ENCODE data around the gene ACVR1B.

The ACVR1B gene

DNA sequence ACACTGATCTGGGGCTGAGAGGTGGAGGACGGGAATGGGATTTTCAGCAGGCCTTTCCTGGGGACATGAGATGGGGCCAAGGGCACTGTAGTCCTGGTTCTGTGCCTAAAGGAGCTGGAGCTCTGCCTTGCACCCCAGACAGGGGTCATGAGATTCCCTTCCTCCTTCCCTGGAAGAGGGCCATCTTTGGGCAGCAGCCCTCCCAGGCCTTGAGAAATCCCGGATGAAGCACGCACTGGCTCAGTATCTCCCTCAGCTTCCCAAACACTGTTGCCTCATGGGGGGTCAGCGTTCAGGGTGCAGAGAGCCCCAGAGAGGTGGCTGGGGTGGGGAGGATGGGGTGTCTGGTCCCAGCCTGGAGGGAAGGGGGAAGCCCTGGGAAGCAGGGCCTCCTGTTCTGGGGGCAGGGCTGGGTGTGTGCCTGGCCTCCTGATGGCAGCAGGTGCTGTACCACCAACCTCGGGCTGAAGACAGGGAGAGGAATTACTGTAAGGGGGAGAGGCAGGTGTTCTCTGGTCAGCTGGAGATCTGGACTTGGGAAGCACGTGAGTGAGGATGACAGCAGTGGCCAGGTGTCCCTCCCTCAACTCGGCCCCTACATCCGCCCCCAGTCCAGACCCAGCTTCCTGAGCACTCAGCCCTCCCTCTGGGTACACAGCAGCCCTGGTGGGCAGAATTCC, 91.3 kb downstream of the ACVR1B start:
- Histone ChIP-seq H3K27me3 (ENCODE audit: insufficient read depth, low read length, poor library complexity) (peaks cover 26% of the 10 kb centered on the region), H2AFZ (ENCODE audit: low read depth, low read length) (no peak overlapping the region), H3K79me2 (ENCODE audit: insufficient read depth, low read length) (no peaks in the 10 kb centered on the region), H3K27ac (ENCODE audit: low read length) (no peak overlapping the region), H3K4me3 (ENCODE audit: low read depth in 1 of 2, low read length in 2 of 2) (no peak overlapping the region), H3K9ac (ENCODE audit: low read depth, low read length) (no peak overlapping the region), H4K20me1 (ENCODE audit: insufficient read depth, low read length) (peaks cover 25% of the 10 kb centered on the region), H3K4me2 (ENCODE audit: insufficient read depth, low read length) (no peak overlapping the region), H3K4me1 (ENCODE audit: insufficient read depth, low read length) (peaks cover 6% of the 10 kb centered on the region; the same call in 1 of the 2 replicates), H3K36me3 (ENCODE audit: insufficient read depth, low read length) (no peaks in the 10 kb centered on the region), H3K9me3 (ENCODE audit: insufficient read depth, low read length, severe bottlenecking) (no peaks in the 10 kb centered on the region)
- TF ChIP-seq, protein P1, sequence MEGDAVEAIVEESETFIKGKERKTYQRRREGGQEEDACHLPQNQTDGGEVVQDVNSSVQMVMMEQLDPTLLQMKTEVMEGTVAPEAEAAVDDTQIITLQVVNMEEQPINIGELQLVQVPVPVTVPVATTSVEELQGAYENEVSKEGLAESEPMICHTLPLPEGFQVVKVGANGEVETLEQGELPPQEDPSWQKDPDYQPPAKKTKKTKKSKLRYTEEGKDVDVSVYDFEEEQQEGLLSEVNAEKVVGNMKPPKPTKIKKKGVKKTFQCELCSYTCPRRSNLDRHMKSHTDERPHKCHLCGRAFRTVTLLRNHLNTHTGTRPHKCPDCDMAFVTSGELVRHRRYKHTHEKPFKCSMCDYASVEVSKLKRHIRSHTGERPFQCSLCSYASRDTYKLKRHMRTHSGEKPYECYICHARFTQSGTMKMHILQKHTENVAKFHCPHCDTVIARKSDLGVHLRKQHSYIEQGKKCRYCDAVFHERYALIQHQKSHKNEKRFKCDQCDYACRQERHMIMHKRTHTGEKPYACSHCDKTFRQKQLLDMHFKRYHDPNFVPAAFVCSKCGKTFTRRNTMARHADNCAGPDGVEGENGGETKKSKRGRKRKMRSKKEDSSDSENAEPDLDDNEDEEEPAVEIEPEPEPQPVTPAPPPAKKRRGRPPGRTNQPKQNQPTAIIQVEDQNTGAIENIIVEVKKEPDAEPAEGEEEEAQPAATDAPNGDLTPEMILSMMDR (IDR thresholded peaks at IDR 0.05; ENCODE audit: borderline replicate concordance, extremely low read depth, low read length, poor library complexity, severe bottlenecking) = no peak
- no peak for TF ChIP-seq EZH2 (IDR thresholded peaks at IDR 0.05; ENCODE audit: borderline replicate concordance, low read depth, low read length, severe bottlenecking)
- ATAC-seq (ENCODE audit: insufficient read depth, low read depth) (no peak), DNase-seq (no peak)

DNA sequence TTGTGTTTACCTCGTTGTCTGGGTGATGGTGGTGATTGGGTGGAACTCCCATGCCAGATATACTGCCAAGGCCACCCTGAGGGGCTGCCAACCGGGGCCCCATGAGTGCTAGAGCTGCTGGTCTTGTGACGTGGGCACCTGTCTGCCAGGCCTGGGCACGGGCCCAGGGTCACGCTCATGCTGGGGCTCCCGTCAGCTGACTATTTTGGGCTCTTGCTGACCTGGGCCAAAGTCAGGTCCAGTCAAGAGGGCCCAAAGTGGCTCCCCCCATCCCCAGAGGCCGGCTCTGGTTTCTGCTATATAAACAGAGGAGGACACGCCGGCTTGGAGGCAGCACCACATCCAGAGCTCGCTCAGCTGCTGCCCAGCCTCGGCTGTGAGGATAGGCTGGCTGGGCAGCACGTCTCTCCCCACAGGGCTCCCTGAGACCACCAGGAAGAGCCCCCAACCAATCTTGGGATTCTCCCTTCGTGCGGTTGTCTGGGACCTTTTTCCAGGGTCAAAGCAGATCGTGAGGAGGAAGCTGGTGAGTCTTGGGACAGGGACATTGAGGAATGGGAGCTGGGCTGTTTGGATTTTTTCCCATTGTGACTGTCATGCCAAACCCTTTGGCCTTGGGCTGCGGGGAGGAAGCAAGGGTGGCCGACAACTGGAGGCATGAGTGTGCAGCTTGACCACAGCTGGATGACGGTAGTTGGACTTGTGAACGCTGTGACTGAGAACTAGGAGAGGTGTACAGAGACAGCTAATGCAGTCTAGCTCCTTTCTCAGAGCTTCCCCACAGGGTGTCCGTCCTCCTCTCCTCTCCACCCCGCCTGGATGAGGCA, 92.1 kb downstream of the ACVR1B start:
- H3K9ac ChIP-seq (ENCODE audit: low read depth, low read length) = no peak overlapping the region
- no peaks in the 10 kb centered on the region for H3K9me3 ChIP-seq (ENCODE audit: insufficient read depth, low read length, severe bottlenecking)
- H3K27me3 ChIP-seq (ENCODE audit: insufficient read depth, low read length, poor library complexity) = peaks cover 21% of the 10 kb centered on the region
- no peak for TF ChIP-seq EZH2 (IDR thresholded peaks at IDR 0.05; ENCODE audit: borderline replicate concordance, low read depth, low read length, severe bottlenecking)
- TF ChIP-seq, protein P1 (IDR thresholded peaks at IDR 0.05; ENCODE audit: borderline replicate concordance, extremely low read depth, low read length, poor library complexity, severe bottlenecking) = no peak
- peaks cover 6% of the 10 kb centered on the region; the same call in 1 of the 2 replicates for H3K4me1 ChIP-seq (ENCODE audit: insufficient read depth, low read length)
- no peak overlapping the region for H3K27ac ChIP-seq (ENCODE audit: low read length)
- DNase-seq (no peak), ATAC-seq (ENCODE audit: insufficient read depth, low read depth) (no peak)
- peaks cover 21% of the 10 kb centered on the region for H4K20me1 ChIP-seq (ENCODE audit: insufficient read depth, low read length)
- H3K4me3 ChIP-seq (ENCODE audit: low read depth in 1 of 2, low read length in 2 of 2) = no peak overlapping the region
- no peaks in the 10 kb centered on the region for H3K36me3 ChIP-seq (ENCODE audit: insufficient read depth, low read length)
- no peaks in the 10 kb centered on the region for H3K79me2 ChIP-seq (ENCODE audit: insufficient read depth, low read length)
- no peak overlapping the region for H2AFZ ChIP-seq (ENCODE audit: low read depth, low read length)
- no peak overlapping the region for H3K4me2 ChIP-seq (ENCODE audit: insufficient read depth, low read length)

DNA sequence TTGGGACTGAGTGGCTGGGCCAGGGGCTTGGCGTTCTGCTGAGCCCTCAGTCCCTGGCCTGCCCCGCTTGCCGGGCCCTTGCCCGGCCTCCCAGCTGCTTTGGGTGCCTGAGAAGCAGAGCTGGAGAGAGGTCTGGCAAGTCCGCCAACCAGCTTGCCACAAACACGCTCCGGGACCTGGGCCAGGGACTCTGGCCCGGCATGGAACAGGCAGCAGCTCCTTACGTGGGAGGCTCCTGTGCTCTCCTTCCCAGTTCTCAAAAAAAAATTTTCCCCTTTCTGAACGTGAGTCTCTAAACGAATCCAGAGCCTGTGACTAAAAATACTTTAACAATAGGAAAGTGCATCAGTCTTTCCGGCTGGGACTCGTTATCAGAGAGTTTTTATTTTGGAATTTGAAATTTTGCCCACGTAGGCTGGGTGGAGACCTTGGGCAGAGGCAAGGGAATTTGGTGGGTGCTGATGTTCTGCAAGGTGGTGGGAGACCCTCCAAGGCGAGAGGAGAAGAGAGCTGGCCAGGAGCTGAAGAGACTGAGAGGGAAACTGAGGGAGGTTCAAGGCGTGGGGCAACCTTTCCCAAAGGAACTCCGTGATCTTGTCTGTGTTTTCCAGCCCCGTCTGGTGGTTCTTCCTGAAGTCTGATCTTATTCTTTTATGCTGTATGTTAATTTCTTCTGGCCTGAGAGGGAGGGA, 92.9 kb downstream of the ACVR1B start:
- no peak overlapping the region for H3K9ac ChIP-seq (ENCODE audit: low read depth, low read length)
- no peak overlapping the region for H3K4me2 ChIP-seq (ENCODE audit: insufficient read depth, low read length)
- H4K20me1 ChIP-seq (ENCODE audit: insufficient read depth, low read length) = peaks cover 19% of the 10 kb centered on the region
- H3K79me2 ChIP-seq (ENCODE audit: insufficient read depth, low read length) = no peaks in the 10 kb centered on the region
- H3K4me1 ChIP-seq (ENCODE audit: insufficient read depth, low read length) = peaks cover 6% of the 10 kb centered on the region; the same call in 1 of the 2 replicates
- H3K9me3 ChIP-seq (ENCODE audit: insufficient read depth, low read length, severe bottlenecking) = no peaks in the 10 kb centered on the region
- no peak overlapping the region for H3K4me3 ChIP-seq (ENCODE audit: low read depth in 1 of 2, low read length in 2 of 2)
- ATAC-seq (ENCODE audit: insufficient read depth, low read depth) (no peak), DNase-seq (no peak)
- no peak overlapping the region for H2AFZ ChIP-seq (ENCODE audit: low read depth, low read length)
- H3K36me3 ChIP-seq (ENCODE audit: insufficient read depth, low read length) = no peaks in the 10 kb centered on the region
- H3K27me3 ChIP-seq (ENCODE audit: insufficient read depth, low read length, poor library complexity) = peaks cover 18% of the 10 kb centered on the region
- no peak for TF ChIP-seq EZH2 (IDR thresholded peaks at IDR 0.05; ENCODE audit: borderline replicate concordance, low read depth, low read length, severe bottlenecking)
- TF ChIP-seq, protein P1 (IDR thresholded peaks at IDR 0.05; ENCODE audit: borderline replicate concordance, extremely low read depth, low read length, poor library complexity, severe bottlenecking) = no peak
- H3K27ac ChIP-seq (ENCODE audit: low read length) = no peak overlapping the region

Data from DND-41 (cell line).